ENCODE measurements around the gene BCORL1.
A peak's percentile ranks its signal among the peaks of the same experiment; 100 is the strongest.

BCORL1 gene

DNA sequence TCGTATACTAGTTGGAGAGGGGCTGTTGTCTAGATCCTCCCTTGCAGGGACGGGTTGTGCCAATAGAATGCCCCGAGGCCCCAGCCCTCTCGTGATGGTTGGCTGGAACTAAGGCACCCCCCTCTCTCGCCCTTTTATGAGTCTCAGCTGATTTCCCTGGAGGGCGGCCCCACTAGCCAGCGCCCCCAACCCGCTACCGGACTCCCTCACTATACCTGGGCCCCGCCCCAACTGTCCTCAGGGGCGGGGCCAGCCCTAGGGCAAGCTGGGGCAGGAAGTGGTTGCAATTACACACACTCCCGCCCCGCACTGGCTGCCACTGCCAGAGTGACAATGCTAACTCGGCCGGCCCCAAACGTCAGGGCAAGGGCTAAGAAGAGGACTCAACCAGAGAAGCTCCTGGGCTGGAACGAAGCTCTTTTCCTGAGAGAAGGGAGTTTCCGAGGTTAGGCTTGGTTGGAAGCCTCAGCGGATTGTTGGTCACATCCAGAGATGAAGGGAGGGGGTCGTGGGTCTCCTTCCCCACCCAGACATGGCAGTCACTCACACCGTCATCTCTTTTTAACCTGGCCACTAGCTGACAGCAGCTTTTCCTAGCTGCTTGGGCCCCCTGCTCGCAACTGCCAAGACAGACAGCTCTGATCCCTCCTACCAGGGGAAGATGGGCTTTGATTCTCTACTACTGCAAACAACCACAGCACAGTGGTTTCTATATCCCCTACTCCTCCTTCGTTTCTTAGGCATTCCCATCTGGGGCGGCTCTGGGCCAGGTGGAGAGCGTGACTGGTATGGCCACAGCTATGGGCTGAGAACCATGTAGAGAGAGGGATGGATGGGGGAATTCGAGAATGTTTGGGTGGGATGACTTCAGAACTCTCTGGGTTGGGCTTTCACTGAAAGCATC, 21.0 kb upstream of the BCORL1 start:
- peak; percentile 17 to 52 (median 32) for DNase-seq

DNA sequence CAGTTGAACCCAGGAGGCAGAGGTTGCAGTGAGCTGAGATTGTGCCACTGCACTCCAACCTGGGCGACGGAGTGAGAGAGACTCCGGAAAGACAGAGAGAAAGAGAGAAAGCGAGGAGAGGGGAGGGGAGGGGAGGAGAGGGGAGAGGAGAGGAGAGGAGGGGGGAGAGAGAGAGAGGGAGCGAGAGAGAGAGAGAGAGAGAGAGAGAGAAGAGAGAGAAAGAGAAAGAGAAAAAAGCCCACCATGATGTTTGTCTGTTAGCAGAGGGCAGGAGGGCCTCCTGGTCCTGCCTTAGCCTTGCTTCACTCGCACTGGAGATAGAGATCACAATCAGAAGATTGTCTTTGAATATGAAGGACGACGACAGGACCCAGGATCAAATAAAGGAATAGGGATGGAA, 18.7 kb upstream of the BCORL1 start:
- no peak for DNase-seq

DNA sequence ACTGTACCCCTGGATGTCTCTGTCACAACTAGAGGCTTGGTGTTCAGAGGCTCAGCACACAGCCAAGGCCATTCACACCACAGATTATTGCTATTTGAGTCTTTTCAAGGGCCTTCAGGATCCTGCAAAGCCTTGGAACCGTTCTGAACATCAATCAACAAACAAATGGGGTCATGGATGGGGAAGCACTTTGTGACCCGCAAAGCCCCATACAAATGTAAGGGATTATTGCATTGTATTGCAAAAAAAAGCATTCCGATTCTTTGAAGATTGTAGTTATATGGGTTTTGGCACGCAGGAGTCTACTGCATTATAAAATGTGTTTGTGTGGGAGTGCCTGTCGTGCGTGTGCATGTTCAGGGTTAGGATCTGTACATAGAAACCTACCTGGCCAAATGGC, 17.3 kb upstream of the BCORL1 start:
- no peak for DNase-seq

DNA sequence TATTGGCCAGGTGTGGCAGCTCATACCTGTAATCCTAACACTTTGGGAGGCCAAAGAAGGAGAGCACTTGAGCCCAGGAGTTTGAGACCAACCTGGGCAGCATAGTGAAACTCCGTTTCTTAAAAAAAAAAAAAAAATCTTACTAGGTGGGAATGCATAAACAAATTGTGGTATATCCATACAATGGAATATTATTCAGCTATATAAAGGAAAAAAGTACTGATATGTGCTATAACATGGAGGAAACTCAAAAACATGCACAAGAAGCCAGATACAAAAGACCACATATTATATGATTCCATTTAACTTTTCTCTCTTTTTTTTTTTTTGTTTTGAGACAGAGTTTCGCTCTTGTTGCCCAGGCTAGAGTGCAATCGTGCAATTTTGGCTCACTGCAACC, 13.5 kb upstream of the BCORL1 start:
- no peak for DNase-seq

DNA sequence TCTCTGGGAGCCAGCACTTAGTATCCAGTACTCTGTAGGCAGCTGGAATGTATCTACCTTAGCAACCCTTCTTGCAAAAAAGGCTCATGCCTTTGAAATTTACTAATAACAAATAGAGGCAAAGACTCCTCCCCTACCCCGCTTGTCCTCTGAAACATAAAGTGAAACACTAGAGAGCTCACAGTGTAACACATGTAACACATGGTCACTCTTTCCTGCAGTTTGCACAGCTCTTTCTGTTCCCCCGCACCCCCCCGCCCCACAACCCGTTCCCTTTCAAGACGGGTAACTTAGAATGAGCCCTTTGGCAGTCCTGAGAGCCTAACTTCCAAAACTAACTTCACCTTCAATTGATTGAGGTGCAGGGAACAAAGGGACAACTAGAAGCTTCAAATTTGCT, 6.0 kb upstream of the BCORL1 start:
- no peak for DNase-seq

DNA sequence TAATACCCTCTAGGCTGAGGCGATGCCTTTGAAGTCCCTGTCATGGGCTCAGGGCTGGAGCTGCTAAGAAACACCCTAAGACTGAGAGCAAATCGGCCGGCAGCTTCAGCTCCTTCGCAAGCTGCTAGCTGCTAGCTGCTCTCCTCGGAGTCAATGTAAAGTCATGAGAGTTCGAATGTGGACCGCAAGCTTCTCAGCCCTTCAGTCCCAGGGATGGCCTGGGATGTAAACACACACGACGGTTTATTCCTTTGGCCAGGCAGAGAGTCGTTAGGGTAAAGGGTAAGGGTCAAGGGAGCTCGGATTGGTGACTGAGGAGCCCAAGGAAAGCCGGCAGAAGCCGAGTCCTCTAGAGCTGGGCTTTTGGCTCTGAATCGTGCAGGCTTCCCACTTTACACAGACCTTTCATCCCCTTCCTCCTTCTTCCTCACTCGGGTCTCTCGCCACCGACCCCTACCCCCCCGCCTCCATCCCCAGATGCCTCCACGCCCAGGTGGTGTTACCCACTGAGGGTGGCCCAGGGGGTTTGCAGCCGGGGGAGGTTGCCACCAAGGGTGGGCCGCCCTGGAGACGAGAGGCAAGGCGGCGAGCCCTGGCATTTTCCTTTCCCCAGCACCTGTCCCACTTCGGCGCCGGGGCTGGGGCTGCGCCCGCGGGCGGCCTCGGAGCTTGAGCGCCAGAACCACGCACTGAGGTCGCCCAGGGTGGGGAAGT, 3.1 kb upstream of the BCORL1 start:
- no peak for DNase-seq

DNA sequence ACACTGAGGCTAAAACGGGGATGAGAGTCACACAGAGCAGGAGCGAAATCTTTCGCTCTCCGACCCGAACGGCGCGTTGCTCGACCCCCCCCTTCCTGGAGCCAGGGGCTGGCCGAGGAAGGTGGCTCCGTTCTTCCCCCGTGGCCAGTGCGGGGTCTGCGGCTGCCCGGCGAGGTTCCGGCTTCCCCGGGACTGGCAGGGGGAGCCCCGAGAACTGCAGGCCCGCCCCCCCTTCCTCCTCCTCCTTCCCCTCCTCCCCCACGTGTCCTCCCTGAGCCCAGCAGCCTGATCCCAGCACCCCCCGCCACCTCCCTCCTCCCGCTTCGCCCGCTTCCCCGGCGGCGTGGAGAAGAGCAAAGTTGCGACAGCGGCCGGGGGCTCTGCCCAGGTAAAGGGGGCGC, 2.4 kb upstream of the BCORL1 start:
- peak in 1 of 4 experiments; percentile 8 for DNase-seq

DNA sequence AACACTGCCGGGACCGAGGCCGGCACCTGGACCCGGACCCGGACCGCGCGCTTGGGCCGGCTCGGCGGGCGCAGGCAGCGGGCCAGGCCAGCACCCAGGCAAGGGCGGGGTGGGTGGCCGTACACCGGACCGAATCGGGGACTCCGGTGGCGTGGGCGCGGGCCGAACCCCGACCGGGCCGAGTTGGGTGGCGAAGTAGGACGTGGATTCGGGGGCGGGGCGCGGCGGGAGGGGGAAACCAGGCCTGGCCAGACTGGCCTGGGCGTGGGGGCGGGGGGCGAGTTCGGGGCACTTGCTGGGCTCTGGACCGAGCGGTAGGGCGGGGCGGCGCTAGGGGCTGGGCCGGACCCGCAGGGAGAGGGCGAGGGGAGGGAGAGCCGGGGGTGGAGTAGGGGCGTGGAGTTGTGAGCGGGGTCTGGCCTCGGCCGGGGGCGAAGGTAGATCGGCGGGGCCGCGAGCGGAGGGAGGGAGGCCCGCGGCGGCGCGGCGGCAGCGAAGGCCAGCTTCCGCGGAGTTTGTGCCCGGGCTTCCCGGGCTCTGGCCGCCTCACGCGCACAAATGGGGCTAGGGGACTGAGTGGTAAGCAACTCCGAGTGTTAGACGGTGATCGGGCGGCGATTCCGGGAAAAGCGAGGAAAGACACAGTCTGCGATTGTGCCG, 1.8 kb upstream of the BCORL1 start:
- DNase-seq, result no peak

DNA sequence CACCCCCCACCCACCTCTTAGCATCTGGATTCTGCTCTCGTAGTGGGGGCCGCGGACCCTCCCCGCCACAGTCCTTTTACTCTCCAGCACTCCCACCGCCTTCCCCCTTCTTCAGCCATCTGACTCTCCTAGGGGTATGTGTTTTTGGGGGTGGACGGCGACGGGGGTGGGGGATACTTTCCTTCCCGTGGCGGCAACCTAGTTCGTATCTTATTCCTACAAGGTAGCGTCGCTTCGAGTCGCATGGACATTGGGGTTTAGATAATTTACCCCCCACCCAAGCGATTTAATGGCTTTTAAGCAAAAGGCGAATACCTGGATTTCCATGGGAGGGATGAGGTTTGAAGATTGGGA, 1.3 kb upstream of the BCORL1 start:
- no peak for DNase-seq

DNA sequence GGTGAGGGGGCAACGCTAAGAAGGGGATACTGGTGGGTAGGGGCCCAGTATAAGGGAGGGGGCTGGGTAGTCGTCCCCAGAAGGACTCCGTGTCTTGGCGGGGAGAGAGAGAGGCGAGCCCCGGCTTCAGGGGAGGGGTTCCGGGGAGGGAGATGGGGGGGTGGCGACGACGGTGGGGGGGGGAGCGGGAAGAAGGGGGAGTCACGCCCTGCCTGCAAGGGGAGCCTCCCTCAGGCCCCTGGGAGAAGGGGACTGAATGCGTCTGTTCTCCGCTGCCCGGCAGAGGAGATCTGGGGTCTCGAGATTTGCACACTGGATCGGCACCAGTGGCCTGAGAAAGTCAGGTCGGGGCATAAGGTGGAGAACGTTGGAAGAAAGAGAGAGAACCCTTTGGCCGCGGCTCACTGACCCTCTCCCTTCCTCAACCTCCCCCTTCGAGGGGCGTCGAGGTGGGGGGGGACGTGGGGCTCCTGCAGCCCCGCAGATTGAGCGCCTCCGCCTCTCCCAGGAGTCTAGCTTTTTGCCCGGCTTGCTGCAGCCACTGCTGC, 609 bp upstream of the BCORL1 start:
- DNase-seq, result no peak

DNA sequence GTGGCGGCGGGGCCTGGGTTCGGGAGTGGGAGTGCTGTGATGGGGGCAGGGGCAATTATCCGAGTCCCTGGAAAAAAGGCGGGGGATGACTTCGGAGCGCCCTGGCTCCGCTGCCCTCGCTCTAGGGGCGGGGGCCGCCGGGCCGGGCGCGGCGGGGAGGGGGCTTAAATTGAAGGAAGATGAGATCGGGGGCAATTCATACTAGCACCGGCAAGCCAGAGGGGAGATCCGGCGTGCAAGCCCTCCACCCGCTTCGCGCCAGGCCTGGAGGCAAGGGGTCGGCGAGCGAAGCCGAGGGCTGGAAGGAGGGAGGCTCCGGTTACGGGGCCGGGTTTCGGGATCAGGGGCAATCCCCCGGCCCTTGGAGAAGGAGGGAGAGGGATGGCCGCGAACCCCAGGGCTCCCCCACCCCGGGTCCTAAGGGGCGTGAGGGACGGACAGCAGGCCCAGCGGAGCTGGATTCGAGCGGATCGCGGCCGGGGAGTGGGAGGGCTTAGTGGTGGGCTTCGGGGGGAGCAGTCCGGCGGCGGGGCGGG, 1.2 kb downstream of the BCORL1 start:
- DNase-seq, result peak in 1 of 4 experiments; percentile 1

DNA sequence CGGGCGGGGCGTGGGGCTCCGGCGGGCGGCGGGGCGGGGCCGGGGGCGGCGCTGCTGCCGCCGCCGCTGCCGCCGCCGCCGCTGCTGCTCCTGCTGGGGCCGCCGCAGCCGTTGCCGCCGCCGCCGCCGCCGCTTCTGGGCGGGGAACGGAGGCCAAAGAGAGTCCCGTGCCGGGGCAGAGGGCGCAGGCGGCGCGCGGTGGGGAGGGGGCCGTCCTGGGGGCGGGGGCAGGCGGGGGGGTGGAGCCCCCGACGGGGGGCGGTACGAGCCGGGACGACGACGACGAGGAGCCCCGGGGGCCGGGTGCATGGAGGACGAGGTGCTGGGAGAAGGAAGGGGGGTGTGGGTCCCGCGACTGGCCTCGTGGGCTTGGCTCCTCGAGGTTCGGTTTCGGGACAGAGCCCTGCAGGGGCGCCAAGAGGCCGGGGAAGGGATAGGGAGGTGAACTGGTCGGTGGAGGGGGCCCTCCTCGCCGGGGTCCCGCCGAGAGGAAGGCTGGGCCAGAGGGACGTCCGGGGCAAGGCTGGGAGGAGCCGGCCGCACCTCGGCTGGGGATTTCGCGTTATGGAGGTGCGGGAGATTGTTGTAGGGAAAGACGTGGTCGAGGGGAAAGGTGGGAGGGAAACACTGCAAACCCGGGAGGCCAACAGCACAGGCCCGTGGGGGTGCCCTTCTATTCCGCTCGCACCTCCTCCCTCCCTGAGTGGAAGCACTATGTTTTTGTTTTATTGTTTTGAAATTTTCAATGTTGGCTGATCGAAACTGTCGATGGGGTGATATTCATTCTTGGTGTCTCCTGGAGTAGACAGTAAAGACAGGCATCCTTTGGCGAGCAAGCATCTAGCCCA, 1.9 kb downstream of the BCORL1 start:
- peak in 2 of 4 experiments; percentile 2 to 5 for DNase-seq

DNA sequence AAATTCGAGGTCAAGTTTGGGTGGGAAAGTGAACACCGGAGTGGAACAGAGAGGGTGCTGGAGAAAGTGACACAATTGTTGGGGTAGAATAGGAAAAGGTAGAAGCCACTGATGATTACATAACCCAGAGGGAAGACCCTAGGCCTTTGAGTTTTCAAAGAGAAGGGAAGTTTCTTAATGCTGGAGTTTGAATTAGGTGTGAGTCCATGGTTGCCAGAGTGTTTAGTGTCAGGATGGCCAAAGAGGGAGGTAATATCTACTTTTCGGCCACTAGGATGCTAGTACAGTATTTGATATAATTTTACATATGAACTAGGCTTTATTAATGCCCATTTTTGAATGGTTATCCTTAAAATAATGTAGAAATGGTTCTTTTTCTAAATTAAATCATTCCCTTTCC, 5.4 kb downstream of the BCORL1 start:
- no peak for DNase-seq

DNA sequence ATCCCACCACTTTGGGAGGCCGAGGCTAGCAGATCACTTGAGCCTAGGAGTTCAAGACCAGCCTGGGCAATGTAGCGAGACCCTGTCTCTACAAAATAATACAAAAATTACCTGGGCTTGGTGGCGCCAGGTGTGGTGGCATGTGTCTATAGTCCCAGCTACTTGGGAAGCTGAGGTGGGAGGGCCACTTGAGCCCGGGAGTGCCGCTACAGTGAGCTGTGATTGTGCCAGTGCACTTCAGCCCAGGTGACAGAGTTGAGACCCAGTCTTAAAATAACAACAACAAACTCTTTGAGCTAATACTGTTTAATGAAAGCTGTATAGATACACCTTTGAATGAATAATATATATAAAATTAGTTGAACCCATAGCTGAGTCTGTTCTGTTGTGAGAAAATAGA, 9.7 kb downstream of the BCORL1 start:
- no peak for DNase-seq

DNA sequence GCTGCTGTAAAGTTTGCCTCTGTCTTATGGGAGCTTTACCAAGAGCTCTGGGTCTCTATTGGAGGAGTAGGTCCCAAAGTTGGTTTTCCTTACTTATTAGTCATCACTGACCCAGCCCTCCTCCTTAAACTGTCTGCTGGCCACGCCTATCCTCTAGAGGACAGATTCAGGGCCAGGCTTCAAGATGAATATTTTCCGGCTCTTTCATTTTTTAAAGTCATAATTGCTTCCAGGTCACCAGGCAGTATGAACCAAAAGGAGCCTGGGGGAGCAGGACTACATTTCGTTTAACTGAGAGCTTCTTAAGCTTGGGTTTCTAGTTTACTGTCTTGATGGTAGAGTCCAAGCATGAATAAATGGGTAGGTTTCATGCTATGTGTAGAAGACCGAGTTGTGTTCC, 13.7 kb downstream of the BCORL1 start:
- no peak for DNase-seq

DNA sequence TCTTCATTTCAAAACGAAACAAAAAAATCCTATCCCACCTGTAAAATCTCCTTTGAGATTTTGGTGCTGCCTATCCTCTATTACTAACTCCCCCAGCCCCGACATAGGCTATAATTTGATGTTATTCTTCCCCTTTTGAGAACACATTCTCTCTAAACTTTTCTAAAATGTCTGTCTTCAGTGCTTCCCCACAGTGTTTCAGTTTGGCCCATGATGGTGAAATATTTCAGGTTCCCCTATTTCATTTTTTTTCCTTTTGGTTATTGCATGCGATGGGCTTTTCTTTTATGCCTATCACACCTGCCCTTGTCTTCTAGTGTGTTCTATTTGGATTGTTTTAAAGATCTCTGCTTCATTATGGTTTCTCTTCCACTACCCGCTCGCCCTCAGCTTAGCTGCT, 14.7 kb downstream of the BCORL1 start:
- no peak for DNase-seq

DNA sequence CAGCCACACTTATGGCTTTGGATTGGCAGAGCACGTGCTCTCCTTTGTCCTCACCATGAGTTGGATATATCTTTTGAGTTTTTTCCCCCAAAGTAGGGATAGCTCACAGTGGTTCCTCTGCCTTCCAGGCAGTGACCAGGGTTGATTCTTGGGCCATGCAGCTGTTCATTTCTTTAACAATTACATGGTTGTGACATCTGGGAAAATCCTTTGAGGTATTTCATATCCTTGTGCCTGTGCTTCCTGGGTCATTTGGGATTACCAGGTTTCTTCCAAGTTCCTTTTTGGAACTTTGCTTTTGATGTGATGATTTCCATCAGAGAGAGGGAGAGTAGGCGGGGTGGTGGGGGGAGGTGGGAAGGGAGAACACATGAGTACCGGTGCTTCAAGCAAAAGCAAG, 15.6 kb downstream of the BCORL1 start:
- DNase-seq, result no peak

DNA sequence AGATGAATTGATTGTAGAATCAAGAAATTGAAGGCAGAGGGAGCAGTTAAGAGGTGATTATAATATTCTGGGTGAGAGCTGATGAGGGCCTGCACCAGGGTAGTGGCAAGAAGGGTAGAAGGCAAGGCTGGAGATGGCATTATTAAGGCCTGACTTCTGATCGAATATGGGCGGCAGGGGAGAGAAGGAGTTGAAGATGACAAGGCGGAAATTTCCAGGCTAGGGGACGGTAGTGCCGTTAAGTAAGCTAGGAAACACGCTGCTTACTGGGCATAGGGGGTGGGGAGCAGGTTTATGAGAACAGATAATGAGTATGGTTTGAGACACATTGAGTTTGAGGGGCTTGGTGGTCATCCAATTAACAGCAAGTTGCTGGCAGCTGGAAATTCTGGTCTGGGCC, 19.5 kb downstream of the BCORL1 start:
- DNase-seq, result no peak

DNA sequence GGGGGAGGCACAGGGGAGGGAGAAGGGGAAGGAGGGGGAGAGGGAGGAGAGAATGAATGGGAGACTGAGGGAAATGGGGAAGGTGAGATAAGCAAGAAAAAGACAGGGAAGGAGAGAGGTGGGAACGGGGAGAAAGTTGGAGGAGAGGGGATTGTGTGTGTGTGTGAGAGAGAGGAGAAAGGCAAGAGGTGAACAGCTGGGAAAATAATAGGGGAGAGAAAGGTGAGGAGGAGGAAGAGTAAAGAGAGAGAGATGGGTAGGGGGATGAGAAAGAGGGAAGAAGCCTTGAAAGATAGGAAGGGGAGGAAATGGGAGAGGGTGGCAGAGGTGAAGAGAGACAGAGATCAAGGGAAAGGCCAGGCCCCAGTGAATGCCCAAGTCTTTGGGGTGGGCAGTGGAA, 20.1 kb downstream of the BCORL1 start:
- DNase-seq, result no peak

DNA sequence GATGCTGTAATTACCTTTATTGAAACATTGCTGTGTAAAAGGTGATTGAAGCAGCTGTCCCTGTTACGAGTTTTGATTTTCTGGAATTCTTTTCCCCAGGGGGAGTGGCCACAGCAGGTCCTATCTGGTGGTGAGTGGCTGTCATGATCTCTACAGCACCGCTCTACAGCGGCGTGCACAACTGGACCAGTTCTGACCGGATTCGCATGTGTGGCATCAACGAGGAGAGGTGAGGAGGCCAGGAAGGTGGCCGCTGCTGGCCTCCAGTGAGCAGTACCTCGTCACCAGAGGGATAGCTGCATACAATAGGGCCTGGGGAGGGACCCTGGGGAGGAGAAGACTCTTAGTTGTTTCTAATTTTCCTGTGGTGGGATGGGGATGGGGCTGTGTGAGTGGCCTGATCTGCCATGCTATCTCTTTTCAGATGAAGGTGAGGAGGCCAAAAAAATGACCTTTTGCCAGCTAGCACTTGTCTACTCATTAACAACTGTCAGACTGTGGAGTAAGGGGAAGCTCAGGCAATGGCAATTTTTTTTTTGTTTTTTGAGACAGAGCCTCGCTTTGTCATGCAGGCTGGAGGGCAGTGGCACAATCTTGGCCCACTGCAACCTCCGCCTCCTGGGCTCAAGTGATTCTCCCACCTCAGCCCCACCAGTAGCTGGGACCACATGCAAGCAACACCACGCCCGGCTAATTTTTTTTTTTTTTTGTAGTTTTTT, 22.8 kb downstream of the BCORL1 start:
- DNase-seq, result no peak

DNA sequence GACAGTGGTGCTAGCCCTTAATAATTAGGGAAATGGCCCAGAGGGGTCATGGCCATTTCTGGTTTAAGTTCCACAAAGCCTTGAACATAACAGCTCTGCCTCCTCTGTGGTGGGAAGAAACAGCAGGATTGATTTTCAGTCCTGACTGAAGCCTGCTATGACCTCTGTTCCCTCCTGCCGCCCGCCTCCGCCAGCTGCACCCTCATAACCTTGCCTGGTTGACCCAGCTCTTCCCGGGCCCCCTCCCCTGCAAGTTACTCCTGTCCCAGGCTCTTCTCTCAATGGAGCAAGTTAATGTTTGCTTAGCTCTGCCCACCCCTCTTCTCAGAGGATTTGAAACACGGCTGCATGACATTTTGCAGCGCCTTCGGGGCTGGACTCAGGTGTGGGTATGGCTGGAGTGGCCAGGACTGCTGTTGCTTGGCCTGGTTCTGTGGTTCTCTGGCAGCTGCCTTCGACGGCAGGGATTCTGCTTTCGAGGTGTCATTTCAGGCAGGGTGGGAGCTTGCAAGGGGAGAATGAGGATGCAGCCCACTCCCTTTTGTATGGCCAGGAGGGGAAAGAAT, 27.3 kb downstream of the BCORL1 start:
- no peak for DNase-seq

Measured in activated CD4-positive, CD25-positive, alpha-beta regulatory T cell (primary cell).